ENCODE results near the gene PROKR2. TPM values are rescaled to one million over a fixed set of nuclear protein-coding genes. Genes with fewer than 3 reads are reported as not detected.

PROKR2 gene
- total and polyA plus RNA-seq, 8 donors: not detected

DNA sequence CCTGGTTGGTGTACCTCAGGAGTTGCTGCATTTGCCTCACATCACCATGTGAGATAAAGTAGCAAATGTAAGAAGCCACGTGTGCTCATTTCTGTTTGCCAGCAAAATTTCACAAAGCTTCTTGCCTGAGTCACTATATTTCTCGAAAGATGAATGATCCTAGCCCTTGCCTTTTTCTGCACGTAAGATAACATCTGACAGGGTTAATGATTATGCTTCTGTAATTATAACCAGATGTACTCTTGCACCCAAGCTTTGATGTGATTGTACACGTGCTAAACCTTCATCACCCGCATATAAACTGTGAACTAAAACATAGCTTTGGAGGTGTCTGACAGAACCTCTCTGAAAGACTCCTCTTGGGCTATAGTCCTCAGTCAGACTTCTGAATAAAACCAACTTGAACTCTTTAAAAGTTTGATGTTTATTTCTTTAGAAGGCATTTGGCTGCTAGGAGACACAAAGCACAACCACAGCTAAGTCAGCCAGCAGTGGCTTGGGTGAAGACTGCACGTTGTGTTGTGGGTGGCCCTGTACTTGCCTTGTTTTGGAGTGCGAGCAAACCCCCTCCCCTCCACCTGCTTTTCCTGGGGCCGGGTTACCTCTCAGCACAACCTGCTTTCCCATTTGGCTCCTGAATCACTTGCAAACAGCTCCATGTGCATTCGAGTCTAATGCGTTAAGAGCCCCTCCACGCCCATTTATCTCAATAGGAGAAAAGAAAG, 19.3 kb downstream of the PROKR2 start:
- DNase-seq: no peak
- TF ChIP-seq, protein P1, sequence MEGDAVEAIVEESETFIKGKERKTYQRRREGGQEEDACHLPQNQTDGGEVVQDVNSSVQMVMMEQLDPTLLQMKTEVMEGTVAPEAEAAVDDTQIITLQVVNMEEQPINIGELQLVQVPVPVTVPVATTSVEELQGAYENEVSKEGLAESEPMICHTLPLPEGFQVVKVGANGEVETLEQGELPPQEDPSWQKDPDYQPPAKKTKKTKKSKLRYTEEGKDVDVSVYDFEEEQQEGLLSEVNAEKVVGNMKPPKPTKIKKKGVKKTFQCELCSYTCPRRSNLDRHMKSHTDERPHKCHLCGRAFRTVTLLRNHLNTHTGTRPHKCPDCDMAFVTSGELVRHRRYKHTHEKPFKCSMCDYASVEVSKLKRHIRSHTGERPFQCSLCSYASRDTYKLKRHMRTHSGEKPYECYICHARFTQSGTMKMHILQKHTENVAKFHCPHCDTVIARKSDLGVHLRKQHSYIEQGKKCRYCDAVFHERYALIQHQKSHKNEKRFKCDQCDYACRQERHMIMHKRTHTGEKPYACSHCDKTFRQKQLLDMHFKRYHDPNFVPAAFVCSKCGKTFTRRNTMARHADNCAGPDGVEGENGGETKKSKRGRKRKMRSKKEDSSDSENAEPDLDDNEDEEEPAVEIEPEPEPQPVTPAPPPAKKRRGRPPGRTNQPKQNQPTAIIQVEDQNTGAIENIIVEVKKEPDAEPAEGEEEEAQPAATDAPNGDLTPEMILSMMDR (IDR thresholded peaks at IDR 0.05): no peak
- intact Hi-C loops (cut with DNase I): no loop called here
- no peak for FAIRE-seq
- no peaks in the 10 kb centered on the region for H3K36me3 ChIP-seq
- ATAC-seq: no peak
- no peak overlapping the region for H3K27ac ChIP-seq
- H3K9me3 ChIP-seq: no peaks in the 10 kb centered on the region
- H3K27me3 ChIP-seq: no peaks in the 10 kb centered on the region
- H3K4me1 ChIP-seq: no peaks in the 10 kb centered on the region
- H3K4me3 ChIP-seq: no peak overlapping the region
- WGBS, 2 donors: 14 to 25% methylated on average over 11 of the region's 11 CpGs

- ATAC-seq: no peak
- intact Hi-C loops (cut with DNase I): no loop called here
- WGBS, 2 donors: 65 to 78% methylated on average over 6 of the region's 6 CpGs
Observed at GRCh38 chr20:5290596-5290995, 26.2 kb downstream of the PROKR2 start.

DNA sequence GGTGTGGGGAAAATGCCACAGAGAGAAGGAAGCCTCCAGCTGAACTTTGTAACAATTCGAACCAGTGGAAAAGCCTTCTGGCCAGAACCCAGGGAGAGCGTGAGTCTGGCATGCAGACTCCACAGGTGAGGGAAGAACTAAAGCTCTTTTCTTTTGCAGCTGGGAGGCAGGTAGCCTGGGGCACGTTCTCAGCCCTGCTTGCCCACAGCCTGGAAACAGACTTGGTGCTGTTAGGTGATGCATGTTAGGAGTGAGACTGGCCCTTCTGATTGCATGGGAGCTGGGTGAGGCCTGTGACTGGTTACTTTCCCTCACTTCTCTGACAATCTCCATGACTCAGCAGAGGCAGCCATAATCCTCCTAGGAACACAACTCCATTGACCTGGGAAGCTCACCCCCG, 34.2 kb downstream of the PROKR2 start:
- WGBS, 2 donors: 47 to 53% methylated on average over 4 of the region's 4 CpGs
- DNase-seq: no peak

More at GRCh38 chr20:5290596-5290995, 26.2 kb downstream of the PROKR2 start:
- no peak overlapping the region for H3K27ac ChIP-seq
- no peaks in the 10 kb centered on the region for H3K36me3 ChIP-seq
- H3K9me3 ChIP-seq: no peaks in the 10 kb centered on the region
- no peak for DNase-seq
- H3K4me3 ChIP-seq: no peak overlapping the region
- FAIRE-seq: no peak
- no peaks in the 10 kb centered on the region for H3K27me3 ChIP-seq
- no peaks in the 10 kb centered on the region for H3K4me1 ChIP-seq
- TF ChIP-seq, protein P1 (IDR thresholded peaks at IDR 0.05): no peak

DNA sequence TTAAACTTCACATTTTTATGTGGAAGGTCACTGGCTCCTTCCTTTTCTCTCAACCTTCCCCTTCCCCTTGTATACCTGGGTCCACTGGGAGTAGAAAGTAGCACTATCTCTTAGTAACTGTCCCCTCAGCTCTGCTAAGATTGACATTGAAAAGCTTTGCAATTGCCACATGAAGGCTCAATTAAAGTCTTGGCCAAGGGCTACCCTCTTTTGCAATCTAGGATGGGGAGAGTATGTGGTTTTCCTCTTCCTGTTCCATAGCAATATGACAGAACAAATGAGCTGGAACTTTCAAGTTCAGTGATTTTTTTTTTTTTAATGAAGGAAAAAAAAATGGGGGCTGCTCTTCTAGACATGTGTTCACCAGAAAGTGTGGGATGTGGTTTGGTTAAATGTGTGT, 37.1 kb downstream of the PROKR2 start:
- Histone ChIP-seq H3K4me3 (no peak overlapping the region), H3K27me3 (no peaks in the 10 kb centered on the region), H3K27ac (no peak overlapping the region), H3K36me3 (no peaks in the 10 kb centered on the region), H3K4me1 (no peaks in the 10 kb centered on the region), H3K9me3 (no peaks in the 10 kb centered on the region)
- ATAC-seq (no peak), FAIRE-seq (no peak), DNase-seq (no peak)
- intact Hi-C loops (cut with DNase I): no loop called here
- TF ChIP-seq, protein P1 (IDR thresholded peaks at IDR 0.05): no peak

More for the DNA sequence above, 34.2 kb downstream of the PROKR2 start:
- H3K27me3 ChIP-seq: no peaks in the 10 kb centered on the region
- TF ChIP-seq, protein P1 (IDR thresholded peaks at IDR 0.05): no peak
- H3K27ac ChIP-seq: no peak overlapping the region
- no peak overlapping the region for H3K4me3 ChIP-seq
- FAIRE-seq (no peak), ATAC-seq (no peak)
- intact Hi-C loops (cut with DNase I): no loop called here
- H3K9me3 ChIP-seq: no peaks in the 10 kb centered on the region
- no peaks in the 10 kb centered on the region for H3K4me1 ChIP-seq
- no peaks in the 10 kb centered on the region for H3K36me3 ChIP-seq

- no peak overlapping the region for H3K27ac ChIP-seq
- no peaks in the 10 kb centered on the region for H3K9me3 ChIP-seq
- no peaks in the 10 kb centered on the region for H3K36me3 ChIP-seq
- no peaks in the 10 kb centered on the region for H3K4me1 ChIP-seq
- FAIRE-seq (no peak), DNase-seq (no peak), ATAC-seq (no peak)
- H3K4me3 ChIP-seq: no peak overlapping the region
- 56 to 68% methylated on average over 4 of the region's 4 CpGs for WGBS, 2 donors
- intact Hi-C loops (cut with DNase I): no loop called here
- TF ChIP-seq, protein P1 (IDR thresholded peaks at IDR 0.05): no peak
- H3K27me3 ChIP-seq: no peaks in the 10 kb centered on the region
Observed at GRCh38 chr20:5272268-5272667, 44.5 kb downstream of the PROKR2 start.

Data from pancreas (tissue), 10 donors.